K562 (cell line): Measurements from ENCODE around the gene RPL18A. TPM values are rescaled to one million over a fixed set of nuclear protein-coding genes. Genes with fewer than 3 reads are reported as not detected.

ENCODE experiments used
- CBFB ChIP-seq: sonication (generic); formaldehyde crosslinking; IDR thresholded peaks from 2 replicates; pipeline ENCODE4 v1.4.0; 2020; ENCODE audit warnings: mild to moderate bottlenecking, missing genetic modification reagents
- FOXM1 ChIP-seq, 2 experiments: fragments of 450-650 bp in 1 of 2; sonication (generic) in 1 of 2; formaldehyde crosslinking in 1 of 2; IDR thresholded peaks; 2 replicates each; pipeline versions ENCODE4 v1.6.1 to v1.9.0; 2017 to 2022; ENCODE audit warnings: low read depth in 2 of 2, mild to moderate bottlenecking in 2 of 2, missing genetic modification reagents in 1 of 2, moderate library complexity in 1 of 2
- GATA2 ChIP-seq: sonication (generic); formaldehyde crosslinking; IDR thresholded peaks from 2 replicates; pipeline ENCODE4 v1.4.0; 2020; ENCODE audit warnings: mild to moderate bottlenecking, missing genetic modification reagents
- GTF2E2 ChIP-seq: fragments of 200-800 bp; sonication (Bioruptor generic); IDR thresholded peaks from 2 replicates; pipeline ENCODE4 v1.6.1; 2016; ENCODE audit warnings: missing genetic modification characterization, missing compliant biosample characterization
- HMG20B ChIP-seq: fragments of 250-450 bp; sonication (Bioruptor Pico); IDR thresholded peaks from 2 replicates; pipeline ENCODE4 v1.5.0; 2021; ENCODE audit warnings: mild to moderate bottlenecking
- MCM5 ChIP-seq: fragments of 450-650 bp; IDR thresholded peaks from 2 replicates; pipeline ENCODE4 v1.6.1; 2016; ENCODE audit warnings: low read depth
- PML ChIP-seq: IDR thresholded peaks from 2 replicates; pipeline ENCODE4 v1.6.1; 2012; ENCODE audit warnings: low read length, inconsistent platforms
- SRSF1 ChIP-seq: fragments of 200-400 bp; formaldehyde crosslinking; IDR thresholded peaks from 2 replicates; pipeline ENCODE4 v1.6.1; 2017; ENCODE audit warnings: mild to moderate bottlenecking, low read depth, low read length, moderate library complexity
- SRSF7 ChIP-seq: fragments of 200-400 bp; formaldehyde crosslinking; optimal IDR thresholded peaks from 2 replicates; pipeline ENCODE3; 2017; ENCODE audit warnings: mild to moderate bottlenecking, low read depth, low read length
- TCF7L2 ChIP-seq: fragments of 150-350 bp; IDR thresholded peaks from 2 replicates; pipeline ENCODE4 v1.6.1; 2016; ENCODE audit warnings: low read depth, mild to moderate bottlenecking, low read length, moderate library complexity
- ZNF76 ChIP-seq: fragments of 250-450 bp; sonication (Bioruptor Pico); IDR thresholded peaks from 2 replicates; pipeline ENCODE4 v1.4.0; 2020; ENCODE audit warnings: mild to moderate bottlenecking, moderate library complexity, borderline replicate concordance
- ZSCAN32 ChIP-seq: fragments of 450-650 bp; formaldehyde crosslinking; IDR thresholded peaks from 2 replicates; pipeline ENCODE4 v1.4.0; 2020; ENCODE audit warnings: mild to moderate bottlenecking, moderate library complexity
- polyA plus RNA-seq, 8 experiments: library from polyadenylated mRNA; depleted of rRNA in 4 of 8; stranded (reverse) in 5 of 8; unstranded in 3 of 8; fragments of >200 nt; fragmentation: Nextera tagmentation in 2 of 8; fragmentation: Illumina TruSeq in 1 of 8; extraction: Ambion mirVana in 2 of 8; extraction: Trizol in 1 of 8; gene quantifications; 2 replicates each; pipeline versions ENCODE4 v1.2.1 to v1.2.3, GENCODE V29; 2011 to 2014; ENCODE audit warnings: inconsistent platforms in 1 of 8, missing spikeins in 1 of 8
- total RNA-seq, 7 experiments: library from RNA; depleted of rRNA in 6 of 7; stranded (reverse); fragments of >200 nt in 6 of 7; fragmentation: Illumina TruSeq in 2 of 7; extraction: Trizol in 2 of 7; gene quantifications; 2 replicates each; pipeline versions ENCODE4 v1.2.1 to v1.2.3, GENCODE V29; 2011 to 2021; ENCODE audit warnings: low replicate concordance in 1 of 7
- TF ChIP-seq, protein P1 (sequence below): fragments of 450-650 bp; IDR thresholded peaks from 2 replicates; pipeline ENCODE4 v1.6.1; 2017; ENCODE audit warnings: antibody characterized with exemption, mild to moderate bottlenecking
- TF ChIP-seq, protein P2 (sequence below): IDR thresholded peaks from 2 replicates; pipeline ENCODE4 v1.6.1; 2011; ENCODE audit not compliant: insufficient read length; ENCODE audit errors: extremely low read depth
- TF ChIP-seq, protein P3 (sequence below): IDR thresholded peaks from 2 replicates; pipeline ENCODE4 v1.6.1; 2016; ENCODE audit warnings: missing genetic modification characterization, missing compliant biosample characterization
- TF ChIP-seq, protein P4 (sequence below): fragments of 200-800 bp; sonication (Bioruptor generic); IDR thresholded peaks from 2 replicates; pipeline ENCODE4 v1.6.1; 2017; ENCODE audit warnings: missing genetic modification characterization, missing compliant biosample characterization
- TF ChIP-seq, protein P5 (sequence below): fragments of 450-650 bp; IDR thresholded peaks from 2 replicates; pipeline ENCODE4 v1.6.1; 2018; ENCODE audit warnings: mild to moderate bottlenecking, low read depth; ENCODE audit not compliant: partially characterized antibody

RPL18A gene
- total and polyA plus RNA-seq, 9 of the 15 experiments (the other 6 are each of a cell fraction or from before 2014, with no cell fraction given), result 626 to 2,882 (median 1,895) TPM

DNA sequence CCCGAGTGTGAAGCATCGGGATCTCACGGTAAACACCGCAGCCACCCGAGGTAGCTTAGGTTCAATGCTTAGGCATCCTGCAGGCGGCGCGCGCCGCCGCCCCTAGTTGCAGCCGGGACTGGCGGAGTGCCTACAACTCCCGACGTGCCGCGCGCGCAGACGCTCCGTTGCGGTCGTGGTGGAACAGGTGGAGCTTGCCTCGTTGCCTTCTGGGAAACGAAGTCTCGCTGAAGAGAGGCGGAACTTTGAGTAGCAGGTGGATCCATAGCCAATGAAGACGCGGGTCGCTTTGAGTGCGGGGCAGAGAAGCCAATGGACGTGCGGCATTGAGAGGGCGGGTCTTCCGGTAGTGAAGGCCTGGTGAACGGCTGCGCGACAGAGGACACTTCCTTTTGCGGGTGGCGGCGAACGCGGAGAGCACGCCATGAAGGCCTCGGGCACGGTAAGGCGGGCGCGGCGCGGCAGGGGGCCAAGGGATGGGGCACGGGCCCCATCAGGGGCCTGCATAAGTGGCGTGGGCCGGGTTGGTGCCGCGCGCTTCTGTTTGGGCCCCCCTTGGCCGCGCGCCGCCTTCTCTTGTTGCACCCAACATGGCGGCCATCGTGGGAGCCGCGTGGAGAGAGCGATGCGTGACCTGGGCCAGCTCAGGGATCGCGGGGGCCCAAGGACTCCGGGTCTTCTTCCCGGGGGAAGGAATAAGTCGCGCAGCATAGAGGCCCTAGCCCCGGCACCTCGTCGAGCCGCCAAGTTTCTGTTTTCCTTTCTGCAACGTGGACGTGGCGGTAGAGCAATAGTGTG, at the start of gene RPL18A (continued):
- TF ChIP-seq, protein P1, sequence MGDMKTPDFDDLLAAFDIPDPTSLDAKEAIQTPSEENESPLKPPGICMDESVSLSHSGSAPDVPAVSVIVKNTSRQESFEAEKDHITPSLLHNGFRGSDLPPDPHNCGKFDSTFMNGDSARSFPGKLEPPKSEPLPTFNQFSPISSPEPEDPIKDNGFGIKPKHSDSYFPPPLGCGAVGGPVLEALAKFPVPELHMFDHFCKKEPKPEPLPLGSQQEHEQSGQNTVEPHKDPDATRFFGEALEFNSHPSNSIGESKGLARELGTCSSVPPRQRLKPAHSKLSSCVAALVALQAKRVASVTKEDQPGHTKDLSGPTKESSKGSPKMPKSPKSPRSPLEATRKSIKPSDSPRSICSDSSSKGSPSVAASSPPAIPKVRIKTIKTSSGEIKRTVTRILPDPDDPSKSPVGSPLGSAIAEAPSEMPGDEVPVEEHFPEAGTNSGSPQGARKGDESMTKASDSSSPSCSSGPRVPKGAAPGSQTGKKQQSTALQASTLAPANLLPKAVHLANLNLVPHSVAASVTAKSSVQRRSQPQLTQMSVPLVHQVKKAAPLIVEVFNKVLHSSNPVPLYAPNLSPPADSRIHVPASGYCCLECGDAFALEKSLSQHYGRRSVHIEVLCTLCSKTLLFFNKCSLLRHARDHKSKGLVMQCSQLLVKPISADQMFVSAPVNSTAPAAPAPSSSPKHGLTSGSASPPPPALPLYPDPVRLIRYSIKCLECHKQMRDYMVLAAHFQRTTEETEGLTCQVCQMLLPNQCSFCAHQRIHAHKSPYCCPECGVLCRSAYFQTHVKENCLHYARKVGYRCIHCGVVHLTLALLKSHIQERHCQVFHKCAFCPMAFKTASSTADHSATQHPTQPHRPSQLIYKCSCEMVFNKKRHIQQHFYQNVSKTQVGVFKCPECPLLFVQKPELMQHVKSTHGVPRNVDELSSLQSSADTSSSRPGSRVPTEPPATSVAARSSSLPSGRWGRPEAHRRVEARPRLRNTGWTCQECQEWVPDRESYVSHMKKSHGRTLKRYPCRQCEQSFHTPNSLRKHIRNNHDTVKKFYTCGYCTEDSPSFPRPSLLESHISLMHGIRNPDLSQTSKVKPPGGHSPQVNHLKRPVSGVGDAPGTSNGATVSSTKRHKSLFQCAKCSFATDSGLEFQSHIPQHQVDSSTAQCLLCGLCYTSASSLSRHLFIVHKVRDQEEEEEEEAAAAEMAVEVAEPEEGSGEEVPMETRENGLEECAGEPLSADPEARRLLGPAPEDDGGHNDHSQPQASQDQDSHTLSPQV, result peak; percentile 77; the same call in 1 of the 2 replicates
- TF ChIP-seq SRSF1 (0 out of 2 replicates have a peak, but pooled peaks have one; percentile 84), CBFB (CRISPR knock-in tag) (peak; percentile 62), PML (peak; percentile 82; the same call in 1 of the 2 replicates), GATA2 (no peak), TCF7L2 (no peak), HMG20B (CRISPR knock-in tag) (no peak), ZNF76 (peak; percentile 72; the same call in 1 of the 2 replicates), ZSCAN32 (peak; percentile 61), MCM5 (no peak), GTF2E2 (tag) (peak; percentile 89), FOXM1 (IDR thresholded peaks at IDR 0.05; ENCODE audit: low read depth) (no peak), FOXM1 (CRISPR knock-in tag; IDR thresholded peaks at IDR 0.05; ENCODE audit: low read depth) (peak; percentile 61; the same call in 1 of the 2 replicates), SRSF7 (no peak)
- TF ChIP-seq, protein P2, sequence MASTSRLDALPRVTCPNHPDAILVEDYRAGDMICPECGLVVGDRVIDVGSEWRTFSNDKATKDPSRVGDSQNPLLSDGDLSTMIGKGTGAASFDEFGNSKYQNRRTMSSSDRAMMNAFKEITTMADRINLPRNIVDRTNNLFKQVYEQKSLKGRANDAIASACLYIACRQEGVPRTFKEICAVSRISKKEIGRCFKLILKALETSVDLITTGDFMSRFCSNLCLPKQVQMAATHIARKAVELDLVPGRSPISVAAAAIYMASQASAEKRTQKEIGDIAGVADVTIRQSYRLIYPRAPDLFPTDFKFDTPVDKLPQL, result no peak
- TF ChIP-seq, protein P3, sequence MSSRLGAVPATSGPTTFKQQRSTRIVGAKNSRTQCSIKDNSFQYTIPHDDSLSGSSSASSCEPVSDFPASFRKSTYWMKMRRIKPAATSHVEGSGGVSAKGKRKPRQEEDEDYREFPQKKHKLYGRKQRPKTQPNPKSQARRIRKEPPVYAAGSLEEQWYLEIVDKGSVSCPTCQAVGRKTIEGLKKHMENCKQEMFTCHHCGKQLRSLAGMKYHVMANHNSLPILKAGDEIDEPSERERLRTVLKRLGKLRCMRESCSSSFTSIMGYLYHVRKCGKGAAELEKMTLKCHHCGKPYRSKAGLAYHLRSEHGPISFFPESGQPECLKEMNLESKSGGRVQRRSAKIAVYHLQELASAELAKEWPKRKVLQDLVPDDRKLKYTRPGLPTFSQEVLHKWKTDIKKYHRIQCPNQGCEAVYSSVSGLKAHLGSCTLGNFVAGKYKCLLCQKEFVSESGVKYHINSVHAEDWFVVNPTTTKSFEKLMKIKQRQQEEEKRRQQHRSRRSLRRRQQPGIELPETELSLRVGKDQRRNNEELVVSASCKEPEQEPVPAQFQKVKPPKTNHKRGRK (tag), result no peak
- TF ChIP-seq, protein P4, sequence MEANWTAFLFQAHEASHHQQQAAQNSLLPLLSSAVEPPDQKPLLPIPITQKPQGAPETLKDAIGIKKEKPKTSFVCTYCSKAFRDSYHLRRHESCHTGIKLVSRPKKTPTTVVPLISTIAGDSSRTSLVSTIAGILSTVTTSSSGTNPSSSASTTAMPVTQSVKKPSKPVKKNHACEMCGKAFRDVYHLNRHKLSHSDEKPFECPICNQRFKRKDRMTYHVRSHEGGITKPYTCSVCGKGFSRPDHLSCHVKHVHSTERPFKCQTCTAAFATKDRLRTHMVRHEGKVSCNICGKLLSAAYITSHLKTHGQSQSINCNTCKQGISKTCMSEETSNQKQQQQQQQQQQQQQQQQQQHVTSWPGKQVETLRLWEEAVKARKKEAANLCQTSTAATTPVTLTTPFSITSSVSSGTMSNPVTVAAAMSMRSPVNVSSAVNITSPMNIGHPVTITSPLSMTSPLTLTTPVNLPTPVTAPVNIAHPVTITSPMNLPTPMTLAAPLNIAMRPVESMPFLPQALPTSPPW (CRISPR knock-in tag), result peak; percentile 39; the same call in 1 of the 2 replicates
- TF ChIP-seq, protein P5, sequence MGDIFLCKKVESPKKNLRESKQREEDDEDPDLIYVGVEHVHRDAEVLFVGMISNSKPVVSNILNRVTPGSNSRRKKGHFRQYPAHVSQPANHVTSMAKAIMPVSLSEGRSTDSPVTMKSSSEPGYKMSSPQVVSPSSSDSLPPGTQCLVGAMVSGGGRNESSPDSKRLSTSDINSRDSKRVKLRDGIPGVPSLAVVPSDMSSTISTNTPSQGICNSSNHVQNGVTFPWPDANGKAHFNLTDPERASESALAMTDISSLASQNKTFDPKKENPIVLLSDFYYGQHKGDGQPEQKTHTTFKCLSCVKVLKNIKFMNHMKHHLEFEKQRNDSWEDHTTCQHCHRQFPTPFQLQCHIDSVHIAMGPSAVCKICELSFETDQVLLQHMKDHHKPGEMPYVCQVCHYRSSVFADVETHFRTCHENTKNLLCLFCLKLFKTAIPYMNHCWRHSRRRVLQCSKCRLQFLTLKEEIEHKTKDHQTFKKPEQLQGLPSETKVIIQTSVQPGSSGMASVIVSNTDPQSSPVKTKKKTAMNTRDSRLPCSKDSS, result no peak
